Muscle layer of duodenum (tissue), 2 donors: ENCODE measurements around the gene MED19.
"Not testable (repeated sequence)": the region's sequence is repeated elsewhere in the genome, so short reads cannot be mapped to it uniquely, and the experiment has no call there.

Source experiments
- H3K27ac ChIP-seq: one replicate; pipeline ENCODE4 v1.7.0; 2013; ENCODE audit warnings: mild to moderate bottlenecking, low read length
- H3K27me3 ChIP-seq: one replicate; pipeline ENCODE4 v1.7.0; 2013; ENCODE audit warnings: low read depth, mild to moderate bottlenecking, control low read depth, low read length
- H3K36me3 ChIP-seq, 2 donors: one replicate each; pipeline ENCODE4 v1.7.0; 2013; ENCODE audit warnings: low read length in 2 of 2, control low read depth in 1 of 2, mild to moderate bottlenecking in 1 of 2; ENCODE audit not compliant: insufficient read depth in 2 of 2, control insufficient read depth in 1 of 2
- H3K4me1 ChIP-seq, 2 donors: one replicate each; pipeline ENCODE4 v1.7.0; 2013; ENCODE audit warnings: low read length in 2 of 2, mild to moderate bottlenecking in 2 of 2, control low read depth in 1 of 2, moderate library complexity in 1 of 2; ENCODE audit not compliant: insufficient read depth in 2 of 2, control insufficient read depth in 1 of 2
- H3K4me3 ChIP-seq, 2 donors: one replicate each; pipeline ENCODE4 v1.7.0; 2013; ENCODE audit warnings: low read length in 2 of 2, low read depth in 1 of 2, mild to moderate bottlenecking in 1 of 2
- H3K9me3 ChIP-seq, 2 donors: one replicate each; pipeline ENCODE4 v1.7.0; 2013; ENCODE audit warnings: low read length in 2 of 2, control low read depth in 1 of 2, mild to moderate bottlenecking in 1 of 2; ENCODE audit not compliant: control insufficient read depth in 1 of 2
- donor health status: healthy.

MED19 gene

GRCh38 chr11:57735619-57736298 is 23.7 kb upstream of the MED19 start:
- Histone ChIP-seq H3K4me3 (no peak overlapping the region), H3K27me3 (no peaks in the 10 kb centered on the region), H3K36me3 (peaks cover 11 to 26% of the 10 kb centered on the region in 2 donors)

GRCh38 chr11:57732661-57733060 is 20.6 kb upstream of the MED19 start:
- Histone ChIP-seq H3K27me3 (no peaks in the 10 kb centered on the region), H3K4me3 (no peak overlapping the region), H3K9me3 (no peaks in the 10 kb centered on the region), H3K27ac (no peak overlapping the region), H3K4me1 (peaks cover 0 to 2% of the 10 kb centered on the region in 2 donors), H3K36me3 (peaks cover 4 to 7% of the 10 kb centered on the region in 2 donors)

More at GRCh38 chr11:57735619-57736298, 23.7 kb upstream of the MED19 start:
- Histone ChIP-seq H3K27ac (no peak overlapping the region), H3K9me3 (no peaks in the 10 kb centered on the region), H3K4me1 (peaks cover 0 to 2% of the 10 kb centered on the region in 2 donors)

GRCh38 chr11:57729479-57729878 is 17.5 kb upstream of the MED19 start:
- H3K4me3 ChIP-seq = no peak overlapping the region
- H3K4me1 ChIP-seq = peaks cover 0 to 2% of the 10 kb centered on the region in 2 donors
- H3K27me3 ChIP-seq = no peaks in the 10 kb centered on the region
- H3K27ac ChIP-seq = no peak overlapping the region
- no peaks in the 10 kb centered on the region for H3K36me3 ChIP-seq
- no peaks in the 10 kb centered on the region for H3K9me3 ChIP-seq

GRCh38 chr11:57728829-57729228 is 16.8 kb upstream of the MED19 start:
- Histone ChIP-seq H3K4me3 (no peak overlapping the region), H3K4me1 (peaks cover 0 to 2% of the 10 kb centered on the region in 2 donors), H3K27ac (no peak overlapping the region), H3K27me3 (no peaks in the 10 kb centered on the region), H3K36me3 (no peaks in the 10 kb centered on the region), H3K9me3 (no peaks in the 10 kb centered on the region)

GRCh38 chr11:57727185-57727584 is 15.2 kb upstream of the MED19 start:
- no peaks in the 10 kb centered on the region for H3K36me3 ChIP-seq
- no peak overlapping the region for H3K27ac ChIP-seq
- H3K4me3 ChIP-seq = no peak overlapping the region
- H3K4me1 ChIP-seq = peaks cover 0 to 2% of the 10 kb centered on the region in 2 donors
- H3K9me3 ChIP-seq = no peaks in the 10 kb centered on the region
- H3K27me3 ChIP-seq = no peaks in the 10 kb centered on the region

- H3K9me3 ChIP-seq, H3K36me3 ChIP-seq, H3K4me3 ChIP-seq, H3K27me3 ChIP-seq, H3K27ac ChIP-seq: not testable (repeated sequence)
- H3K4me1 ChIP-seq = peaks cover 13 to 20% of the 10 kb centered on the region in 2 donors
These were observed 4.7 kb upstream of the MED19 start for GRCh38 chr11:57716726-57717125.

GRCh38 chr11:57713835-57714234 is 1.8 kb upstream of the MED19 start:
- Histone ChIP-seq H3K4me1 (peaks cover 19 to 35% of the 10 kb centered on the region in 2 donors), H3K27ac (no peak overlapping the region), H3K9me3 (no peaks in the 10 kb centered on the region), H3K27me3 (no peaks in the 10 kb centered on the region), H3K4me3 (peak overlapping the region; percentile 97 to 99), H3K36me3 (no peaks in the 10 kb centered on the region)

GRCh38 chr11:57712256-57713150 is 488 bp upstream of the MED19 start, which contains the start of gene TMX2:
TSS of gene TMX2 (plus strand) at chr11:57712593. CDS start at chr11:57712619, 26 bp downstream.
- Histone ChIP-seq H3K9me3 (no peaks in the 10 kb centered on the region), H3K27ac (peak within 1 kb of the TSS; percentile 88), H3K36me3 (no peaks in the 10 kb centered on the region), H3K4me1 (peaks cover 19 to 35% of the 10 kb centered on the region in 2 donors), H3K27me3 (no peaks in the 10 kb centered on the region), H3K4me3 (peak within 1 kb of the TSS; percentile 97 to 99)

GRCh38 chr11:57709802-57710367 is 2.1 kb downstream of the MED19 start:
- Histone ChIP-seq H3K9me3 (no peaks in the 10 kb centered on the region), H3K27ac (no peak overlapping the region), H3K4me1 (peaks cover 19 to 33% of the 10 kb centered on the region in 2 donors), H3K27me3 (no peaks in the 10 kb centered on the region), H3K4me3 (no peak overlapping the region), H3K36me3 (peaks cover under 1 to 7% of the 10 kb centered on the region in 2 donors)

GRCh38 chr11:57705432-57705831 is 6.6 kb downstream of the MED19 start:
- not testable (repeated sequence) for H3K27ac ChIP-seq, H3K4me1 ChIP-seq, H3K9me3 ChIP-seq, H3K4me3 ChIP-seq, H3K27me3 ChIP-seq
- peaks cover 17 to 39% of the 10 kb centered on the region in 2 donors for H3K36me3 ChIP-seq

GRCh38 chr11:57704932-57705331 is 7.1 kb downstream of the MED19 start:
- H3K4me3 ChIP-seq = no peak overlapping the region
- H3K27me3 ChIP-seq = no peaks in the 10 kb centered on the region
- H3K27ac ChIP-seq = no peak overlapping the region
- H3K9me3 ChIP-seq = no peaks in the 10 kb centered on the region
- no peaks in the 10 kb centered on the region for H3K4me1 ChIP-seq
- H3K36me3 ChIP-seq = peaks cover 19 to 42% of the 10 kb centered on the region in 2 donors
